ENCODE data around the gene PRSS16.

PRSS16 gene

GRCh38 chr6:27286141-27286540 lies 38.6 kb downstream of the PRSS16 start:
- no peak for DNase-seq

GRCh38 chr6:27287751-27288135 lies 40.2 kb downstream of the PRSS16 start:
- no peak for DNase-seq

GRCh38 chr6:27288136-27289044 lies 40.9 kb downstream of the PRSS16 start:
- no peak for DNase-seq

- no peak for DNase-seq
Observed at GRCh38 chr6:27290065-27290849, 42.8 kb downstream of the PRSS16 start.

- no peak for DNase-seq
Observed at GRCh38 chr6:27290850-27291208, 43.3 kb downstream of the PRSS16 start.

GRCh38 chr6:27293436-27294098 lies 46.1 kb downstream of the PRSS16 start:
- no peak for DNase-seq

- DNase-seq, result no peak
Observed at GRCh38 chr6:27294409-27294808, 46.9 kb downstream of the PRSS16 start.

- no peak for DNase-seq
Observed at GRCh38 chr6:27295301-27296079, 48.0 kb downstream of the PRSS16 start.

- DNase-seq, result no peak
Observed at GRCh38 chr6:27296106-27296783, 48.7 kb downstream of the PRSS16 start.

GRCh38 chr6:27297484-27297856 lies 50.0 kb downstream of the PRSS16 start:
- no peak for DNase-seq

- no peak for DNase-seq
Observed at GRCh38 chr6:27297857-27298730, 50.6 kb downstream of the PRSS16 start.

- DNase-seq, result no peak
Observed at GRCh38 chr6:27303613-27304272, 56.2 kb downstream of the PRSS16 start.
